ENCODE measurements around the gene GALNT7. TPM values are rescaled to one million over a fixed set of nuclear protein-coding genes. Genes with fewer than 3 reads are reported as not detected.

Gene GALNT7
- total and polyA plus RNA-seq, 8 donors = 25.2 to 51.1 (median 37.4) TPM

DNA sequence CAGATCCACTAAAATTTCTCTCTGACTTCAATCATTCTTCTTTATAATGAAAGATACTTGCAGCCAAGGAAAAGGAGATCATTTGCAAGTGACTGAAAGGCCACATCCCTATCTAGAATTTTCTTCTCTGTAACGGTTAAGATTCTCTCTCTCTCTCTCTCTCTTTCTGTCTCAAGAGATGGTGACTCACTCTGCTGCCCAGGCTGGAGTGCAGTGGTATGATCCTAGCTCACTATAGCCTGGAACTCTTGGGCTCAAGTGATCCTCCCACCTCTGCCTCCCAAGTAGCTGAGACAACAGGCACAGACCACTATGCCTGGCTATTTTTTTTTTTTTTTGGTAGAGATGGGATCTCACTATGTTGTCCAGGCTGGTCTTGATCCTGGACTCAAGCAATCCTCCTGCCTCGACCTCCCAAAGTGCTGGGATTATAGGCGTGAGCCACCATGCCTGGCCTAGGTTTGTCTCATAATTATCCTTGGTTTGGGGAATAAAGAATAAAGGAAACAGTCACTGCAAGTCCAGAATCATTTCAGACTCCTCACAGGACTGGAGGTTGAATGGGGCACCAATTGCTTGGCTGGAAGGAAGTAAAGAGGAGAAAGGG is 33.3 kb upstream of the GALNT7 start:
- no peak for DNase-seq
- Histone ChIP-seq H3K9me3 (no peaks in the 10 kb centered on the region), H3K4me3 (no peak overlapping the region), H3K27me3 (no peaks in the 10 kb centered on the region), H3K36me3 (no peaks in the 10 kb centered on the region), H3K27ac (no peak overlapping the region), H3K4me1 (no peaks in the 10 kb centered on the region)
- TF ChIP-seq, protein P1, sequence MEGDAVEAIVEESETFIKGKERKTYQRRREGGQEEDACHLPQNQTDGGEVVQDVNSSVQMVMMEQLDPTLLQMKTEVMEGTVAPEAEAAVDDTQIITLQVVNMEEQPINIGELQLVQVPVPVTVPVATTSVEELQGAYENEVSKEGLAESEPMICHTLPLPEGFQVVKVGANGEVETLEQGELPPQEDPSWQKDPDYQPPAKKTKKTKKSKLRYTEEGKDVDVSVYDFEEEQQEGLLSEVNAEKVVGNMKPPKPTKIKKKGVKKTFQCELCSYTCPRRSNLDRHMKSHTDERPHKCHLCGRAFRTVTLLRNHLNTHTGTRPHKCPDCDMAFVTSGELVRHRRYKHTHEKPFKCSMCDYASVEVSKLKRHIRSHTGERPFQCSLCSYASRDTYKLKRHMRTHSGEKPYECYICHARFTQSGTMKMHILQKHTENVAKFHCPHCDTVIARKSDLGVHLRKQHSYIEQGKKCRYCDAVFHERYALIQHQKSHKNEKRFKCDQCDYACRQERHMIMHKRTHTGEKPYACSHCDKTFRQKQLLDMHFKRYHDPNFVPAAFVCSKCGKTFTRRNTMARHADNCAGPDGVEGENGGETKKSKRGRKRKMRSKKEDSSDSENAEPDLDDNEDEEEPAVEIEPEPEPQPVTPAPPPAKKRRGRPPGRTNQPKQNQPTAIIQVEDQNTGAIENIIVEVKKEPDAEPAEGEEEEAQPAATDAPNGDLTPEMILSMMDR (IDR thresholded peaks at IDR 0.05) = no peak
- ATAC-seq = peak; percentile 54
- intact Hi-C loops (cut with DNase I) = no loop called here

DNA sequence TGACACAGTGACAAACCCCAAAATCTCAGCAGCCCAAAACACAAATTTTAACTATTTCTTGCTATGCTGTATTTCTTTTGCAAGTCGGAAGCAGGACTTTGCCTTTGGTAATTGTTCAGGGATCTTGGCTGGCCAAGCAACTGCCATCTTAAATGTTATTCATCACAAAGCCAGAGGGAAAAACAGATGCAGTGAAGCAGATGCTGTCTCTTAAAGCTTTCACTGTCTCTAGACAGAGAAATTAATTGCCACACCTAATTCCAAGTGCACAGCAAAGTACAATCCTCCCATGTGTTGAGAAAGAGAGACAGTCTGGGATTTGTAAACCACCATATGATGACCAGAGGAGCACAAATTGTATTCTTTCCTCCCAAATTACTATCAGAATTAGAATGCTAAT is 30.0 kb upstream of the GALNT7 start:
- Histone ChIP-seq H3K27ac (no peak overlapping the region), H3K27me3 (no peaks in the 10 kb centered on the region), H3K9me3 (no peaks in the 10 kb centered on the region), H3K4me1 (no peaks in the 10 kb centered on the region), H3K36me3 (no peaks in the 10 kb centered on the region), H3K4me3 (no peak overlapping the region)
- DNase-seq = no peak
- intact Hi-C loops (cut with DNase I) = no loop called here
- ATAC-seq = no peak
- TF ChIP-seq, protein P1 (IDR thresholded peaks at IDR 0.05) = no peak

DNA sequence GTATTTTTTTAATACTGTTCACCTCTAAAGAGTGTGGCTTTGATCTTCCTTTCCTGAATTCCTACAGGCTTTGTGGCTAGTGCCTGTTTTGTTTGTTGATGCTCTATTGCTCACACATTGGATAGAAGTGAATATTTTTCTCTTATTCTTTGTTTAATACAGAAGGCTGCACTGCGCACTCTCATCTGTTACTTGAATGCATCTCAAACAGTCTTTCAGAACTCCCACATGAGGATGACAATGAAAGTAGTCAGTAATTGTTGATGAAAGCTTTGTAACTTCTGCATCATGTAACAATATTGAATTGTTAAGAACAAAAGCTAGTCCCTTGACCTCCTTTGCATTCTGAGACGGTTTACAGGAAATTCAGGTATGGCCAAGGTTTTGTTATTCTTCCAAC is 29.1 kb upstream of the GALNT7 start:
- Histone ChIP-seq H3K27me3 (no peaks in the 10 kb centered on the region), H3K4me1 (no peaks in the 10 kb centered on the region), H3K4me3 (no peak overlapping the region), H3K27ac (no peak overlapping the region), H3K9me3 (no peaks in the 10 kb centered on the region), H3K36me3 (no peaks in the 10 kb centered on the region)
- TF ChIP-seq, protein P1 (IDR thresholded peaks at IDR 0.05) = no peak
- DNase-seq = no peak
- ATAC-seq = no peak
- intact Hi-C loops (cut with DNase I) = no loop called here

GRCh38 chr4:173145131-173145530 is 23.5 kb upstream of the GALNT7 start:
- no peaks in the 10 kb centered on the region for H3K4me1 ChIP-seq
- TF ChIP-seq, protein P1 (IDR thresholded peaks at IDR 0.05) = no peak
- no peak overlapping the region for H3K27ac ChIP-seq
- H3K9me3 ChIP-seq = no peaks in the 10 kb centered on the region
- no peaks in the 10 kb centered on the region for H3K36me3 ChIP-seq
- H3K4me3 ChIP-seq = no peak overlapping the region
- H3K27me3 ChIP-seq = no peaks in the 10 kb centered on the region
- DNase-seq (no peak), ATAC-seq (no peak)
- intact Hi-C loops (cut with DNase I) = no loop called here

DNA sequence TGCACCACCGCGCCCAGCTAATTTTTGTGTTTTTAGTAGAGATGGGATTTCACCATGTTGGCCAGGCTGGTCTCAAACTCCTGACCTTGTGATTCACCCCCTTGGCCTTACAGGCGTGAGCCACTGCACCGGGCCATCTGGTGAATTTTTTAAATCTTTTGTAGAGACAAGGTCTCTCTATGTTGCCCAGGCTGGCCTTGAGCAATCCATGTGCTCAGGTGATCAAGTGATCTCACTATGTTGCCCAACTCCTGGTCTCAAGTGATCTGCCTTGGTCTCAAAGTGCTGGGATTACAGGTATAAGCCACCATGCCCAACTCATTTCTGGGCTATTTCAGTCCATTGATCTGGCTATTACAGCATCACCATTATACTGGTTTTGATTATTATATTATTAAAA is 22.2 kb upstream of the GALNT7 start:
- no peak for DNase-seq
- intact Hi-C loops (cut with DNase I) = no loop called here
- TF ChIP-seq, protein P1 (IDR thresholded peaks at IDR 0.05) = no peak

More for the DNA sequence above, 22.2 kb upstream of the GALNT7 start:
- H3K9me3 ChIP-seq = no peaks in the 10 kb centered on the region
- H3K36me3 ChIP-seq = no peaks in the 10 kb centered on the region
- H3K4me1 ChIP-seq = no peaks in the 10 kb centered on the region
- H3K27ac ChIP-seq = no peak overlapping the region
- ATAC-seq = no peak
- no peak overlapping the region for H3K4me3 ChIP-seq
- no peaks in the 10 kb centered on the region for H3K27me3 ChIP-seq
